ENCODE results near the gene ZNF791.

- TF ChIP-seq, protein P1, sequence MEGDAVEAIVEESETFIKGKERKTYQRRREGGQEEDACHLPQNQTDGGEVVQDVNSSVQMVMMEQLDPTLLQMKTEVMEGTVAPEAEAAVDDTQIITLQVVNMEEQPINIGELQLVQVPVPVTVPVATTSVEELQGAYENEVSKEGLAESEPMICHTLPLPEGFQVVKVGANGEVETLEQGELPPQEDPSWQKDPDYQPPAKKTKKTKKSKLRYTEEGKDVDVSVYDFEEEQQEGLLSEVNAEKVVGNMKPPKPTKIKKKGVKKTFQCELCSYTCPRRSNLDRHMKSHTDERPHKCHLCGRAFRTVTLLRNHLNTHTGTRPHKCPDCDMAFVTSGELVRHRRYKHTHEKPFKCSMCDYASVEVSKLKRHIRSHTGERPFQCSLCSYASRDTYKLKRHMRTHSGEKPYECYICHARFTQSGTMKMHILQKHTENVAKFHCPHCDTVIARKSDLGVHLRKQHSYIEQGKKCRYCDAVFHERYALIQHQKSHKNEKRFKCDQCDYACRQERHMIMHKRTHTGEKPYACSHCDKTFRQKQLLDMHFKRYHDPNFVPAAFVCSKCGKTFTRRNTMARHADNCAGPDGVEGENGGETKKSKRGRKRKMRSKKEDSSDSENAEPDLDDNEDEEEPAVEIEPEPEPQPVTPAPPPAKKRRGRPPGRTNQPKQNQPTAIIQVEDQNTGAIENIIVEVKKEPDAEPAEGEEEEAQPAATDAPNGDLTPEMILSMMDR (IDR thresholded peaks at IDR 0.05 in 8 of 11, conservative IDR thresholded peaks at IDR 0.05 in 3 of 11), result no peak
- no peak for TF ChIP-seq POLR2AphosphoS5 (IDR thresholded peaks at IDR 0.05)
Observed at GRCh38 chr19:12611361-12611699, 610 bp downstream of the ZNF791 start.
